GM21619 (cell line): ENCODE results near the gene MAL.
"Not testable (repeated sequence)": the region's sequence is repeated elsewhere in the genome, so short reads cannot be mapped to it uniquely, and the experiment has no call there.

Source experiments
- ATAC-seq: cut with Tn5 transposase; IDR thresholded peaks from one replicate; pipeline ENCODE4 v1.9.1; 2021; ENCODE audit not compliant: unreplicated experiment

Gene MAL

GRCh38 chr2:95032341-95032740 is 6.8 kb downstream of the MAL start:
- no peak for ATAC-seq

GRCh38 chr2:95032868-95033603 is 7.5 kb downstream of the MAL start:
- no peak for ATAC-seq

GRCh38 chr2:95034221-95034620 is 8.7 kb downstream of the MAL start:
- no peak for ATAC-seq

- no peak for ATAC-seq
These were observed 9.3 kb downstream of the MAL start for GRCh38 chr2:95034818-95035217.

GRCh38 chr2:95036596-95037383 is 11.3 kb downstream of the MAL start:
- ATAC-seq: no peak

- ATAC-seq: no peak
These were observed 11.9 kb downstream of the MAL start for GRCh38 chr2:95037384-95037839.

- not testable (repeated sequence) for ATAC-seq
These were observed 12.5 kb downstream of the MAL start for GRCh38 chr2:95037841-95038585.

GRCh38 chr2:95038635-95039298 is 13.3 kb downstream of the MAL start:
- no peak for ATAC-seq

- no peak for ATAC-seq
These were observed 13.9 kb downstream of the MAL start for GRCh38 chr2:95039363-95039762.

GRCh38 chr2:95039978-95040377 is 14.5 kb downstream of the MAL start:
- ATAC-seq: no peak

GRCh38 chr2:95040426-95040825 is 14.9 kb downstream of the MAL start:
- ATAC-seq: no peak

GRCh38 chr2:95041060-95041823 is 15.7 kb downstream of the MAL start:
- ATAC-seq: no peak

GRCh38 chr2:95041824-95042442 is 16.4 kb downstream of the MAL start:
- ATAC-seq: peak; percentile 40

GRCh38 chr2:95042472-95043271 is 17.2 kb downstream of the MAL start:
- peak; percentile 13 for ATAC-seq

- ATAC-seq: peak; percentile 42
These were observed 18.0 kb downstream of the MAL start for GRCh38 chr2:95043300-95044093.

GRCh38 chr2:95044601-95045000 is 19.1 kb downstream of the MAL start:
- ATAC-seq: no peak

GRCh38 chr2:95046371-95047112 is 21.0 kb downstream of the MAL start:
- no peak for ATAC-seq
